COLO668 (cell line): ENCODE data around the gene TCL1B.

Source experiments
- DNase-seq: peaks from one replicate; lab custom pipeline; 2025; ENCODE audit not compliant: unreplicated experiment; lab: John Stamatoyannopoulos, UW

TCL1B gene

DNA sequence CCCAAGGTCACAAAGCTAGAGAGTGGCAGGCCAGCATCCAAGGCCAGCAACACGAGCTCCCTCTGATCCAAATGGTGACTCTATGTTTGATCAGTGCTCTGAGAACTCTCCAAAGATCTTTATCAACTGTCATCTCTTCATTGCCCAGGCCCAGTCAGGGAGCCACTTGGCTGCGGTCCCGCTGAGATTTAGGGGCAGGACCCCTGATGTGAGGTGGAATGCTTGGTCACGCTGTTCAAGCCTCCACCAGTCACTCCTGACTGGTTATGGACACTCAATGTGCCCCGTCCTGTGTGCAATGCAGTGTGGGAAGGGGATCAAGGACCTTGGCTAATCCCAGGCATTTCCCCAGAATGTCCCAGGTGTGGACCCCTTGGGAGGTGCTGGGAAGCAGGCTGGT lies 19.8 kb upstream of the TCL1B start:
- DNase-seq = no peak

- peak; percentile 91 for DNase-seq
Measured at GRCh38 chr14:95667249-95667693, 19.0 kb upstream of the TCL1B start.

GRCh38 chr14:95668235-95668772 lies 17.9 kb upstream of the TCL1B start:
- DNase-seq = no peak

GRCh38 chr14:95674613-95675012 lies 11.6 kb upstream of the TCL1B start:
- DNase-seq = no peak

DNA sequence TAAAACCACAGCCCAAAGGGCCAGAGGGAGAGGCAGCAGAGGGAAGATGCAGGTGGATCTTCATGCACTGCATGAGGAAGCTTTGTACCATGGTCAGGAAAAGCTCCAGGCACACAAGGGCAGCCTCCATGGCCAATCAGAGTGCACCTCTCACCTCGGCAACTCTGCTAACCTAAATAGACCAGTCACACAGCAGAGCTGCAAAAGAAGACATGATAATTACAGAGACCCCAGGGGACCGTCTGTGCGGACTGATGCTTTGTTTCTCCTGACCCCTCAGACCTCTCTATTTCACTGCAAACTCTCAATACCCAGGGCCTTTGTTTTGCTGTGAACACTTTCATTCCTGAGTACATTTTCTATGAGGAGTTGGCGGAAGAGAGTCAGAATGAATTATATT lies 10.7 kb upstream of the TCL1B start:
- DNase-seq = no peak

GRCh38 chr14:95677179-95677835 lies 8.9 kb upstream of the TCL1B start:
- DNase-seq = no peak

DNA sequence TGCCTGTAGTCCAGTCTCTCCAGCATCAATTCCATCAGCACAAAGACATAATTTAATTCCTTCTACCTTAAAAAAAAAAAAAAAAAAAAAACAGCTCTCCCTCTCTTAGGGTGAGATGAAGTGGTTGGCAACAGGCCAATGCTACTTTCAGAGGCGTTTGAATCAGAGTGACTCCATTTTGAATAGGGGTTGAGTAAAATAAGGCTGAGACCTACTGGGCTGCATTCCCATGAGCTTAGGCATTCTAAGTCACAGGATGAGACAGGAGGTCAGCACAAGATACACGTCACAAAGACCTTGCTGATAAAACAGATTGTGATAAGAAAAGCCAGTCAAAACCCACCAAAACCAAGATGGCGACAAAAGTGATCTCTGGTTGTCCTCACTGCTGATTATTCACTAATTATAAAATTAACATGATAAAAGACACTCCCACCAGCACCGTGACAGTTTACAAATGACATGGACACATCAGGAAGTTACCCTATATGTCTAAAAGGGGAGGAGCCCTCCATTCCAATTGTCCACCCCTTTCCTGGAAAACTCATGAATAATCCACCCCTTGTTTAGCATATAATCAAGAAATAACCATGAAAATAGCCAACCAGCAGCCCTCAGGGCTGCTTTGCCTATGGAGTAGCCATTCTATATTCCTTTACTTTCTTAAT lies 6.9 kb upstream of the TCL1B start:
- peak; percentile 41 for DNase-seq

DNA sequence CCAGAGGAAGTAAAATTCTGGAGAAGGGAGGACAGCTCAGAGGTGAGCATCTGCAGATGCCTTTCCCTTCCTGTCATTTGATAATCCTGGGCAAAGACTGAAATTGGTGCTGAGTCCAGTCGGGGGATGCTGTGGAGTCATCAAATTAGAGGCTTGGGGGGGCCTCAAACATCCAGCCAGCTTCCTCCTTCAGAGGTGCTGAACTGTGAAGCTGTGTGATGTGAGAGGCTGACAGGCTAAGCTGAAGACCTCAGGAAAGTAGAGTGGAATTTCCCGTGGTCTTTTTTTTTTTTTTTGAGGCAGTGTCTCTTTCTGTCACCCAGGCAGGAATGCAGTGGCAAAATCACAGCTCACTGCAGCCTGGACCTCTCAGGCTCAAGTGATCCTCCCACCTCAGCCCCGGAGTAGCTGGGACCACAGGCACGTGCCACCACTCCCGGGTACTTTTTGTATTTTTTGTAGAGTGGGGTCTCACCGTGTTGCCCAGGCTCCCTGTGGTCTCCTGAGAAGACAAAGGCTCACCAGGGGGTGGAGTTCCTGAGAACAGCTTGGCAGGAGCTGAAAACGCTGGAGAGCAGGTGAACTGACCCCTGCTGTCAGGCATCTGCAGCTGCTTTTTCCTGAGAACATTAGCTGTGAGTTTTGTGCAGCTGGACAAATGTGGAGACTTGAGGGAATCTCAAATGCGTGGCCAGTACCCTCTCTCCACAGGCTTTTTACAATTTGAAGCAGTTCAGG lies 6.1 kb upstream of the TCL1B start:
- DNase-seq = peak; percentile 80

- DNase-seq = no peak
Measured at GRCh38 chr14:95681153-95681552, 5.1 kb upstream of the TCL1B start.

GRCh38 chr14:95683793-95684192 lies 2.4 kb upstream of the TCL1B start:
- no peak for DNase-seq

GRCh38 chr14:95686935-95687334 lies 709 bp downstream of the TCL1B start:
- peak; percentile 81 for DNase-seq

DNA sequence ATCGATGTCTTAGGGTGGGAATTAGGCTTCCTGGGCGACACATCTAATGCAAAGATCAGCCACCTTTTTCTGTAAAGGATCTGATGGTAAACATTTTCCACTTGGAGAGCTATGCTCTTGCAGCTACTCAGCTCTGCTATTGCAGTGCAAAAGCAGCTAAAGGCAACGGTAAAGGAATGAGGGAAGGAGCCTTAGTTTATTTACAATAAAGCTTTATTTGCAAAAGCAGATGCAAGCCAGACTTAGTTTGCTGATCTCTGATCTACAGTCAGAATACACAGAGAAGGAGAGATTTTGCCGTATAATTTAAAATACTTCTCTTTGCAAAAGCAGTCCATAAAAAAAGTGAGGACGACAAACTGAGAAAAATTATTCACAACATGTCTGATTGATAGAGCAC lies 3.2 kb downstream of the TCL1B start:
- no peak for DNase-seq

DNA sequence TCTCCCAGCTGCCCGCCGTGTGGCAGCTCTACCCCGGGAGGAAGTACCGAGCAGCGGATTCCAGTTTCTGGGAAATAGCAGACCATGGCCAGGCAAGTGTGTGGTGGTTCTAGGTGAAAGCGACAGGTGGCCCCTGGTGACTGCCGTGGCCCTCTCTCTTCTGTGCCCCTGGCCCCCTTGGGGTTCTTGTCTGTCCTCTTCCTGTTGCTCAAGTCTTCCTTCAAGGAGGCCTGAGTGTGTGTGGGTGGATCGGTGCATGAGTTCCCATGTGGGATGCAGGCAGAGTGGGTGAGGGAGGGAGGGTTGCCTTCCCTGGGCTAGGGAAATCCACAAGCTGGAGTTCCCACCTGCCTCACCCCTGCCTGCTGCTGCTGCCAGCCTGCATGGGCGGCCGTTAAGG lies 4.6 kb downstream of the TCL1B start:
- no peak for DNase-seq

- no peak for DNase-seq
Measured at GRCh38 chr14:95691591-95691990, 5.4 kb downstream of the TCL1B start.

DNA sequence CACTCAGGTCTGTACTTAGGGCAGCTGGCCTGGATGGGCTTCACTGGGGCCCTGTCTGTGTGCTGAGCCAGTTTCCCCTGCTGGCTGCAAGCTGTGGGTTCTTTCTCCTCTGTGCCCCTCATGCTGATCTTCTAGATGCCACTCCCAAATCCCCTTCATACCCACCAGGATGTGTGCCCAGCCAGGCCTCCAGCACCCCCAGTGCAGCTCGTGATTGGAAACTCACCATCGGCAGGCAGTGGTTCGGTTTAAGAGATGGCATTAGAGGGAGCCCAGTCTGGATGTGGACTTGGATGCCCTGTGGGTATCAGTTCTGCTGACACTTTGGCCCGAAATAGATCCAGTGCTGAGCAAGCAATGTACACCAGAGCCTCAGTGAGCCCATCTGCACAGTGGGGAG lies 5.9 kb downstream of the TCL1B start:
- no peak for DNase-seq

- DNase-seq = no peak
Measured at GRCh38 chr14:95695051-95695450, 8.8 kb downstream of the TCL1B start.

DNA sequence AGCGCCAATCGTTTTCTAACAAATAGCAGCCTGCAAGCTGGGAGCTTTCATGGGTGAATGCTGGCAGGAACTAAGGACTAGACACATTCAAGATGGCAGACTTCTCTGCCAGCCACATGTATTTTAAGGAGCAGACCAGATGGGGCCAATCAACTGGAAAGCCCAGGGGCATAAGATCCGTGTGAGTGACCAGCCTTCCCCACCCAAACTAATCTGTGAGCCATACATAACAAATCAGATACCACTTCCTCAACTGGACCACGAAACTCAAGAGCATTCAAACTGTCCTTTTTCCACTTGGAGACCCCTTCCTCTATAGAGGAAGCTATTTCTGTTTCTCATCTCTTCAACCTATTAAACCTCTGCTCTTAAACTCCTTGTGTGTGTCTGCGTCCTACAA lies 9.7 kb downstream of the TCL1B start:
- no peak for DNase-seq

- DNase-seq = no peak
Measured at GRCh38 chr14:95696741-95697140, 10.5 kb downstream of the TCL1B start.

DNA sequence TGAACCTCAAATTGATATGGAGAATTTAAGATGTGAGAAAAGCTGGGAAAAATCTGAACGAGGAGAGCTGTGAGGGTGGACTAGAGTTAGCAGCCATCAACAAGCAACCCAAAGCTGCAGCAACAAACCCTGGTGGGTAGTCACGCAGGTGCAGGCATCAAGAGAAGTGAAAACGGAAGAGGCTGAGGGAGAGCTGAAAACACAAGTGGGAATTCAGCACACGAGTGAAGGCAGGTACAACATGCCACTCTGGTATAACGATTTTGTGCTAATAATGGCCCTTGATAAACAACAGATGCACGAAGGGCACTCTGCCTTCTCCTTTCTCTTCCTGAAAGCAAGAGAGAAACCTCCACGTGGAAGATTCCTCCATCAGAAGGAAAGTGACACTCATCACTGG lies 11.5 kb downstream of the TCL1B start:
- no peak for DNase-seq

- no peak for DNase-seq
Measured at GRCh38 chr14:95698287-95698686, 12.1 kb downstream of the TCL1B start.

DNA sequence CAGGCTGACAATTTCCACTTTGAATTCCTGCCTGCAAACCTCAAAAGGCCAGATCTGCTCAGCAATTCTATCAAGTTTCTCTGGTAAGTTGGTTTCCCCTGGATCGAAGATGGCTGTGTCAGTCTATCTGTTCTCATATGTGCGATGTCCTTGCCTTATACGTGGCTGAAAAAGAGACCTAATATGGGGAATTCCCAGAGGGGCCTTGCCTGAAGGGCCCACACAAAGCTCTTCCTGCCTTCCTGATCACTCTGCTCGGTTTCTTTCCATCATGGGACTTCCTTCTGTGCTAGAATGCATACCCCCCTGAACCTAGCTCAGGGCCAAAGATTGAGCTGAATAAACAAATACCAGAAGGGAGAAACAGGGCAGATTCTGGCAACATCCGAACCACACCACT lies 13.2 kb downstream of the TCL1B start:
- DNase-seq = no peak
